Testis (tissue), 3 donors: ENCODE data around the gene MROH2A. TPM values are rescaled to one million over a fixed set of nuclear protein-coding genes. Genes with fewer than 3 reads are reported as not detected.

Source experiments
- DNase-seq: peaks from one replicate; pipeline ENCODE4 v3.0.0-alpha.2; 2019
- H3K27ac ChIP-seq, 2 donors: fragments of 200-600 bp; sonication (generic); one replicate each; pipeline ENCODE4 v1.5.1; 2019
- H3K27me3 ChIP-seq: fragments of 200-600 bp; sonication (generic); one replicate; pipeline ENCODE4 v1.5.1; 2019
- H3K36me3 ChIP-seq: fragments of 200-600 bp; sonication (generic); one replicate; pipeline ENCODE4 v1.5.1; 2017; ENCODE audit warnings: low read depth; ENCODE audit errors: missing control alignments
- H3K4me1 ChIP-seq: fragments of 200-600 bp; sonication (generic); one replicate; pipeline ENCODE4 v1.5.1; 2019
- H3K4me3 ChIP-seq, 2 donors: fragments of 200-600 bp; sonication (generic); one replicate each; pipeline ENCODE4 v1.5.1; 2017 to 2019
- H3K9me3 ChIP-seq: fragments of 200-600 bp; sonication (generic); one replicate; pipeline ENCODE4 v1.5.1; 2017
- CTCF ChIP-seq, 3 experiments: fragments of 450-650 bp in 2 of 3; fragments of 200-600 bp in 1 of 3; sonication (generic) in 1 of 3; IDR thresholded peaks; one replicate each; pipeline ENCODE4 v1.5.1; 2016 to 2019; ENCODE audit warnings: antibody characterized with exemption in 3 of 3, mild to moderate bottlenecking in 2 of 3, moderate library complexity in 1 of 3
- POLR2A ChIP-seq: fragments of 450-650 bp; IDR thresholded peaks from one replicate; pipeline ENCODE4 v1.6.1; 2017; ENCODE audit warnings: antibody characterized with exemption, mild to moderate bottlenecking, moderate library complexity
- WGBS, 2 donors: methylation state at CpG; one replicate each; pipeline ENCODE4 v1.1.5; 2018; 5-methylcytosine and 5-hydroxymethylcytosine counted together
- intact Hi-C: fragments of 100-400 bp; cut with DNase I; formaldehyde crosslinking; loops from one replicate; pipeline ENCODE4 v1.15.1; 2023; ENCODE audit warnings: low total_unique reads
- polyA plus RNA-seq: library from polyadenylated mRNA; stranded (reverse); fragments of 350-450 nt; fragmentation: Illumina TruSeq; extraction: RNeasy Lipid Tissue Mini Kit (QIAGEN cat#74804); gene quantifications from one replicate; pipeline ENCODE4 v1.2.3, GENCODE V29; 2014; ENCODE audit warnings: low read depth, low replicate concordance; ENCODE audit not compliant: insufficient read depth
- total RNA-seq, 2 donors: library from RNA; depleted of rRNA; stranded (reverse); fragments of >200 nt; gene quantifications; one replicate each; pipeline ENCODE4 v1.2.3, GENCODE V29; 2016

MROH2A gene
- total and polyA plus RNA-seq, 3 donors from 2014 or later, result 5.1 to 10.7 (median 5.3) TPM

- H3K27me3 ChIP-seq, result no peaks in the 10 kb centered on the region
- WGBS, 2 donors, result 90 to 98% methylated on average over 3 of the region's 3 CpGs
- intact Hi-C loops, result no loop called here
- H3K36me3 ChIP-seq, result no peaks in the 10 kb centered on the region
- DNase-seq, result peak; percentile 3
- no peaks in the 10 kb centered on the region for H3K4me1 ChIP-seq
- H3K9me3 ChIP-seq, result no peaks in the 10 kb centered on the region
- no peak for TF ChIP-seq POLR2A
- no peak for TF ChIP-seq CTCF (IDR thresholded peaks at IDR 0.05)
- no peak overlapping the region for H3K27ac ChIP-seq
- H3K4me3 ChIP-seq, result no peak overlapping the region
Observed at GRCh38 chr2:233844836-233845235, 66.7 kb downstream of the MROH2A start.

- Histone ChIP-seq H3K27me3 (no peaks in the 10 kb centered on the region), H3K36me3 (no peaks in the 10 kb centered on the region), H3K9me3 (no peaks in the 10 kb centered on the region), H3K4me3 (no peak overlapping the region), H3K27ac (no peak overlapping the region), H3K4me1 (no peaks in the 10 kb centered on the region)
- DNase-seq, result peak; percentile 1
- 100% methylated on average over 1 of the region's 1 CpG for WGBS, 2 donors
- TF ChIP-seq POLR2A, result no peak
- no peak for TF ChIP-seq CTCF (IDR thresholded peaks at IDR 0.05)
- intact Hi-C loops, result no loop called here
Observed at GRCh38 chr2:233845301-233846060, 67.4 kb downstream of the MROH2A start.

GRCh38 chr2:233846387-233847247 lies 68.5 kb downstream of the MROH2A start:
- no peak overlapping the region for H3K4me3 ChIP-seq
- DNase-seq, result no peak
- no peaks in the 10 kb centered on the region for H3K27me3 ChIP-seq
- intact Hi-C loops, result no loop called here
- H3K4me1 ChIP-seq, result no peaks in the 10 kb centered on the region
- TF ChIP-seq POLR2A, result no peak
- H3K9me3 ChIP-seq, result no peaks in the 10 kb centered on the region
- no peak overlapping the region for H3K27ac ChIP-seq
- WGBS, 2 donors, result 83 to 86% methylated on average over 16 of the region's 16 CpGs
- no peaks in the 10 kb centered on the region for H3K36me3 ChIP-seq

- no peak for DNase-seq
- no peak overlapping the region for H3K4me3 ChIP-seq
- intact Hi-C loops, result no loop called here
Observed at GRCh38 chr2:233847248-233847898, 69.2 kb downstream of the MROH2A start.

More at GRCh38 chr2:233847248-233847898, 69.2 kb downstream of the MROH2A start:
- no peaks in the 10 kb centered on the region for H3K4me1 ChIP-seq
- no peaks in the 10 kb centered on the region for H3K27me3 ChIP-seq
- H3K27ac ChIP-seq, result no peak overlapping the region
- no peaks in the 10 kb centered on the region for H3K9me3 ChIP-seq
- TF ChIP-seq CTCF (IDR thresholded peaks at IDR 0.05), result no peak
- TF ChIP-seq POLR2A, result no peak
- WGBS, 2 donors, result 95 to 98% methylated on average over 13 of the region's 13 CpGs
- no peaks in the 10 kb centered on the region for H3K36me3 ChIP-seq
